G401 (cell line): ENCODE measurements around the gene ARHGEF19. TPM values are rescaled to one million over a fixed set of nuclear protein-coding genes. Genes with fewer than 3 reads are reported as not detected.
A peak's percentile ranks its signal among the peaks of the same experiment; 100 is the strongest.
"Not testable (repeated sequence)": the region's sequence is repeated elsewhere in the genome, so short reads cannot be mapped to it uniquely, and the experiment has no call there.

Experiments
- DNase-seq: peaks from one replicate; pipeline ENCODE4 v3.0.0-alpha.2; 2015; ENCODE audit warnings: low spot score
- in situ Hi-C: cut with HindIII; loops from 2 replicates; pipeline ENCODE4 v1.10.0; 2016; ENCODE audit warnings: low sequenced_read_pairs, mixed read lengths
- total RNA-seq: library from RNA; depleted of rRNA; stranded (reverse); fragments of >200 nt; shearing (Covaris generic); gene quantifications from 2 replicates; pipeline ENCODE4 v1.2.3, GENCODE V29; 2014; rRNA removed

ARHGEF19 gene
- total RNA-seq: 4.7 and 7.4 TPM in 2 replicates

DNA sequence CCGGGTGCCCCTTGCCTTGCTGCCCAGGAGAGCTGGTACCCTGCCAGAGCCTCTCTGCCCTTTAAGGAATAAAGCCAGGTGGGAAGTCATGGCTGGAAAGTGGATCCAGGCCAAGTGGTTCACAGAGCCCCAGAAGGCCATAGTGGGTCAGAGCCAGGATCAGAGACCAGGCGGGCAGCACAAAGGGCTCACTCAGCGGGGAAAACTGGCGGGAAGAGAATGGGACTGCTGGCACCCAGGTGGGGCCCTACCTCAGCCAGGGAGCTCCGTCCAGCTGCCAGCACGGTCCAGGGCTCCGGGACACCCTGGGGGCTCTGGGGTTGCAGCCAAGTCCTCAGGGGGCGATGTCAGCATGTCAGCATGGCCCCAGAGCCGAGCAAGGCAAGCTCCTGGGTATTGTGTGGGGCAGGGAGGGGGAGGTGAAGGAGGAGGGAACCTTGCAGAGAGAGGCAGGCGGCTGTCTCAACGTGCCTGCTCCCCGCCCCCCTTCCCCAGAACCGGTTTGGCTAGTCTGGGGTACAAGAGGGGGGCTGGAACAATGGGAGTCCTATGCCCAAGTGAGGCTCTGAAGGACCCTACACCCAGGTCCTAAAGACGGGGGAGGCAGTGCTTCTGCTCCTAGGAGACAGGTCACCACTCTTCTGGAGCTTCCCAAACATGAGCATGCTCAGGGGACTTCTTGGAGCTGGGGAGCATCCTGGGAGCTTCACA, at the start of gene ARHGEF19:
ARHGEF19 (minus strand) TSS at position 402 of the 711 bp plus-strand sequence. CDS start 3,598 bp downstream, outside the sequence.
- peak; percentile 58 for DNase-seq
- in situ Hi-C loops: no loop called here

DNA sequence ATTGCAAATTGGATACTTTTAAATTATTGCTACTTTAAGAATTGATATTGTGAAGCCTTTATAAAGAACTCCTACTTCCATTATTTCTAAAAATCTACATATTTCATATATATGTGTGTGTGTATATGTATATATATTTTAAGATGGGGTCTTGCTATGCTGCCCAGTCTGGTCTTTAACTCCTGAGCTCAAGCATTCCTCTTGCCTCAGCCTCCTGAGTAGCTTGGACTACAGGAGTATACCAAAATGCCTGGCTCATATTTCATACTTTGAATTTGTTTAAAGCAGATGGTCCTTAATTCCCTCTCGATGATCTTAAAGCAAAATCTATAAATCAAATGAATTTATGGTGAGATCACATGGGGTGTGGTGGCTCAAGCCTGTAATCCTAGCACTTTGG, 49.6 kb upstream of the ARHGEF19 start:
- no peak for DNase-seq
- in situ Hi-C loops: no loop called here

DNA sequence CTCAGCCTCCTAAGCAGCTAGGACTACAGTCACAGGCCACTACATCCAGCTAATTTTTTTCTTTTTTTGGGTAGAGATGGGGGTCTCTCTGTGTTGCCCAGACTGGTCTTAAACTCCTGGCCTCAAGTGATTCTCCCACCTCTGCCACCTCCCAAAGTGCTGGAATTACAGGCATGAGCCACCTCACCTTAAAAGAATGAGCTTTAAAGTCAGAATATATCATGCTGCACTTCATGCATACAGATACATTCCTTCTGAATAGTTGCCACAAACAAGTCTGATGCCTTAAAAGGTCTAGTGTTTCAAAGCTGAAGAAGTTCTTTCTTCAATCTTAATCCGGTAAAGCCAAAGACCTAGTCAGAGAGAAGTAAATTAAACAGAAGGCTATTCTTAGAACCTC, 48.4 kb upstream of the ARHGEF19 start:
- in situ Hi-C loops: no loop called here
- no peak for DNase-seq

DNA sequence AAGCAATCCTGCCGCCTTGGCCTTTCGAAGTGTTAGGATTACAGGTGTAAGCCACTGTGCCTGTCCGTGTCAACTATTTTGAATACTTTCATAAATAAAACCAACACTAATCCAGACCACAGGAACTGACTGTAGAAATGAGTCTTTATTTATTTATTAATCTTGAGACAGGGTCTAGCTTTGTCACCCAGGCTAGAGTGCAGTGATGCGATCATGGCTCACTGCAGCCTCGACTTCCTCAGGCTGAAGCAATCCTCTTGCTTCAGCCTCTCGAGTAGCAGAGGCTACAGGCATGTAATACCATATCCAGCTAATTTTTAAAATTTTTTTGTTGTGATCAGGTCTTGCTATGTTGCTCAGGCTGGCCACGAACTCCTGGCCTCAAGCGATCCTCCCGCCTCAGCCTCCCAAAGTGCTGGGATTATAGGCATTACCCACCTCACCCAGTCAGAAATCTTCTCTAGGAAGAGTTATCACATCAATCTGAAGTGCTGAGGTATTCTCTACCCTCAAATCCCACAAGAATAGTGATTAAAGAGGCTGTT, 46.2 kb upstream of the ARHGEF19 start:
- in situ Hi-C loops: no loop called here
- no peak for DNase-seq

DNA sequence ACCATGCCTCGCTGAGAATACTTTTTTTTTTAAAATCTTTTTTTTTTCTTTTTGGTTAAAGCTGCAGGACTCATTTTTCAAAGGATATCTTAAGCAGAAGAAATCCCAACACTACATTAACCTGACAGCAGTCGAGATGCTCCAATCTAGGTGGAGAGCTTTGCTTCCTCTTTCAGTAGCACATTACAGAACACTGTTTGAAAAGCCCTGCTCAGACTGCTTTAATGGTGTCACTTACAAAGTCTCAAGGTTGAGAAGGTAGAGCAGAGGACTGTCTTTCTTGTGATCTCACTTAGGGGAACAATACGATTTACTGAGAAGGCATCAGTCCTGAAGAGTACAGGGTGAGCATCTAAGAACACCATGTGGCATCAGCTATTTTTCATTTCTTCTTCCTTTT, 45.5 kb upstream of the ARHGEF19 start:
- DNase-seq: no peak
- in situ Hi-C loops: no loop called here

DNA sequence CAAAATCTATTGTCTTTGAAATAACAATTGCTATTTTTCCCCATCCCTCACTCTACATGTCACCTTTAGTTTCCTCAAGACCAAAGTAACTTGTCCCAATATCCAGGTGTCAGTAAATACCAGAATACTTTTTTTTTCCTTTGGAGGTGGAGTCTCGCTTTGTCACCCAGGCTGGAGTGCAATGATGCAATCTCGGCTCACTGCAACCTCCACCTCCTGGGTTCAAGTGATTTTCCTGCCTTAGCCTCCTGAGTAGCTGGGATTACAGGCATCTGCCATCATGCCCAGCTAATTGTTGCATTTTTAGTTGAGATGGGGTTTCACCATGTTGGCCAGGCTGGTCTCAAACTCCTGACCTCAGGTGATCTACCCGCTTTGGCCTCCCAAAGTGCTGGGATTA, 45.1 kb upstream of the ARHGEF19 start:
- DNase-seq, in situ Hi-C loops: not testable (repeated sequence)

DNA sequence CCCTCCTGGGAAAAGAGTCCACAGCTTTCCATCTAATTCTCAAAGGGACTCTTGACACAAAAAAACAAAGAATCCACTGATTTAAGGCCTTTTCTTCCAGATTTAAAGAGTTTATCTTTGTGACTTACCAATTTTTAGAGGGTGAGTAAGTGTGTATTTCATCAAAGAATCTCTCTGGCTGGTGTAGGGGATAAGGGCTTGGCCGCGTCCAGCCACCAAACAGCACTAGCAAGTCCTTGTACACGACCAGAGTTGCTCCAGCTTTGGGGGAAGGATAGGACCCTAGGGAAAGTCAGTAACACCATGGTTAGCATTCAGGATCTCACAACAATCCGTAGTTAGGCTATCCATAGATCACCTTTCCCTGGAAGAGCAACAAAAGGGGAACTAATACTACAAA, 44.0 kb upstream of the ARHGEF19 start:
- DNase-seq: no peak
- in situ Hi-C loops: no loop called here

DNA sequence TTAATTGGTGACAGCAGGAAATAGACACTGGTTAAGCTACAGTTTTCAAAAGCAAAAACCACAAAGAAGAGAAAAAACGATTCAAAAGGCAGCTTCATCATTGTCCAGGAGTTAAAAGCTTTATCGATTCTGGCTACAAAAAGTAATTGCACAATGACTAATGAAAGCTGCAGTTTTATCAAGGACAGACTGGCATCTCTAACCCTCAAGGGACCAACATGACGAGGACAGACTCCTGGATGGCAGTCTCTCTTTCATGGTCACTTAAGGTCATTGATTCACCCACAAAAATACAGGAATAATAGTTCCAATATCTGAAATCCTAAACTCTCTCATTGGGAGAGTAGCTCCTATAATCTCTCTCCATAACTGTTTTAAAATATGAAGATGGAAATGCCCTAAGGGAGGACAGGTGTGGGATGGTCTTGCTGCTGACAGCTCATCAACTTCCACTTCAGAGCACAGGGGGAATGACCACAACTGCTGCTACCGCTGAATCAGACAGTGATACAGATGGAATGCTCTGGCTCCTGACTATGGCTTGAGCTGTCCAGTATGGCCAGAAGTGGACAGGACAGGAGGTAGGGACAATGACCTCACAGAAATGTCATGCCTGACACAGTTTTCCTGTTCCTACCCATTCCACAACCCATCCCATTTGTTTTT, 41.9 kb upstream of the ARHGEF19 start:
- no peak for DNase-seq
- in situ Hi-C loops: no loop called here

DNA sequence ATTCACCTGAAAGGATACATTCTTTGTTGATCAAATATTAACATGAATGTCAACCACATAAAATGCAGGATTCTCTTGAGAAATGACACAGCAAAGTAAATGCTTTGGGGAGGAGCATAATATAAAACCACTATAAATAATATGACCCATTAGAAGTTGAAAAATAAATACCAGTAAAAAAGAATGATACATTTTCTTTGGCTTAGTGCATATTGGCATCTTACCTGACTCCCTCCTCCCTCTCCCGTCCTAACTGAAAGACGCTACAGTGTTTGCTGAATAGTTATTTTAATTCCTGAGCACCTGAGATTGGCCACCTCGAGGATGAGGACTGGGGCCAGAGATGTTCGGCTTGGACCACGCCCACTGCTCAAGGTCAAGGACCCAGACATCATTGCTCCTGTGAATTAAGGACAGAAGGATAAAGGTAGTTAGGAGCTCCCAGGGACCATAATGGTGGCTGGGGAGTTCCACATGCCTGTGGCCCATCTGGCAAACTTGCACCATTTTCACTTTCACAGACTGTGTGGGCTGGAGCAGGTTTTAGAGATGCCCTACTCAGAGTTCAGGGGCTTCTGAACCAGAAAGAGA, 41.0 kb upstream of the ARHGEF19 start:
- in situ Hi-C loops: no loop called here
- no peak for DNase-seq

DNA sequence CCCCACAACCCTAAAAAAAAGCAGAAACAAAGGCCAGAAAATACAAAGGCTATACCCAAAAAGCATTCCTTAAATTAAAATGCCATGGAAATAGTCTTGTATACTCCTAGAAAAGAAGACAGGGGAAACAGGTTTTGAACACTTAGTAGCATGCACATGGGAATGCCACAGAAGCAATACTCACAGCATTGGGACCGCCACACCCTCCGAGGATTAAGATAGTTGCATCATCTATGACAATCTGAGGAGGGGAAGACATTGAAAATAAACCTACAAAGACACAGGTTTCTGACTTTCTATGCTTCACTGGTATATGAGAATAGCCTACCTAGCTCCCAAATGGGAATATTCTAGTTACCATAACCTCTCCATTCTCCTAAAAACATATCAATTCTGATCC, 40.5 kb upstream of the ARHGEF19 start:
- in situ Hi-C loops: no loop called here
- DNase-seq: no peak

DNA sequence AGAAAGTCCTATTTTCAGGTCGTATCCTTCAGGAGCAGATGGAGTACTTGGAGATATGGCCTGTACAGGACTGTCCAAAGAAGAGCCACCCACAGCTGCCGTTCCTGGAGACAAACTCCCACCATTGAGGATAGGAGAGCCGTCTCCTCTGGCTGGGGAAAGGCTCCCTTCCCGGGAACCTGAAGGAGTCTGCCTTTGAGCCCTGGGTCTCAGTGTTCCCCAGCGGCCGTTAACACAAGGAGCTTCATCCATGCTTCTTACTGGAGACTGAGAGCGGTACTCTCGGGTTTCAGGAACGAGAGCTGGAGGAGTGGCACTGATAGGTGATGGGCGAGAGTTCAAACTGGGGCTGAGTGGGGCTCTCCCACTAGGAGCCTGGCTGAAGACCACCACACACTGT, 38.9 kb upstream of the ARHGEF19 start:
- in situ Hi-C loops: no loop called here
- no peak for DNase-seq

DNA sequence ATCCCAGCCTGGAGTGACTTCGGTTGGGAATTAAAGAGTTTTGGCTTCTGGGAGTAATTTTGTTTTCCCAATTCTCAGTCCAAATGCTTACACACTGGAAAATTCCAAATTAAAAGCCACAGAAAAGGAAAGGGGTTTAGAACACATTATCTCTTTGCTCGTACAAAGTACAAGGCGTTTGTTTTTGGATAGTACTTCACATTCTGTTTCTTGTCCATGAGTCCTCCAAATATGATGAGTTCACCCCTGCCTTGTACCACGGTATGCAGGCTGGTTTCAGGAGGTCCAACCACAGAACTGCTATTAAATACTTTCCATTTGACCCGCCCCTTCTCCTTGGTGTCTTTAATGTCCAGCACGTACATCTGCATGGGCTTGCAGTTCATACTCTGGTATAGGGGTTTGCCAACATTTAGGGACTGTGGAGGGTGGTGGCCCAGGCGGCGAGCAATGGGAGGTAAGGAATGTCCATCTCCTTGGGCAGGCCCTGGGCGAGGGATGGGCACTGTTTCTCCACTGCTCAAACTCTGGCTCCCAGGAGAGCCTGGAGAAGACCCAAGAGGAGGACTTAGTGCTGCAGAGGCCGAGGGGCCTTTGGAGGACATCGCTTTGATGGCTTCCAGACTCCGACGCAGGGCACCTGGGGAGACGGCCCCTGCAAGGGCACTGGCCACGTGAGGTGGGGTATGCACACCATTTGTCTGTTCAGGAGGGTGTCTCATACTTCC, 38.2 kb upstream of the ARHGEF19 start:
- no peak for DNase-seq
- in situ Hi-C loops: no loop called here

DNA sequence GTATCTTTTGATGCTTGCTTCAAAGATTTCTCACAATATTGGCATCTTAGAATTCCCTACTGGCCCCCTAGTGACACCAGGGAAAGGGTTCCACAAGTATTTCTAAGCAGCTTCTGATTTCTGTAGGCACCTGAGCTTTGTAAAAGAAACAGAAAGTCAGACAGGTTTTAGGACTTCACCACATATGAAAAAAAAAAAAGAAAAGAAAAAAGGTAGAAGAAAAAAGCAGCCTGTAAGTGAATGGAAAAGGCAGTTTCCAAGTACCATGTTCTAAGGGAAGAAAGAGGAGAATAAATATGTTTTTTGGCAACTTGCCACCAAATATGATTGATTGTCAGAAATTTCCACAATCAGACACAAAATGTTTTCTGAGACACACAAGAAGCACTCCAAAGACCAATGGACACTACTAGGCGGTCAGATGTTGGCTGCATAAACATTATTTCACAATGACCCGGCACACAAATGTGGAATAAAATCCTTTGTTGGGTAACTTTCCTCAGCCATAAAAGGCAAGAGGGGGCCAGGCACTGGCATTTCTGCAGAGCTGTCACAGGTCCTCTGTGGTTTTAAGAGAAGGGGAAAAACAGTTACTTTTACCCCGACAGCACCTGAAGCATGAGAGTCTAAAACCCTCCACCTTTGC, 37.3 kb upstream of the ARHGEF19 start:
- in situ Hi-C loops: no loop called here
- DNase-seq: no peak

DNA sequence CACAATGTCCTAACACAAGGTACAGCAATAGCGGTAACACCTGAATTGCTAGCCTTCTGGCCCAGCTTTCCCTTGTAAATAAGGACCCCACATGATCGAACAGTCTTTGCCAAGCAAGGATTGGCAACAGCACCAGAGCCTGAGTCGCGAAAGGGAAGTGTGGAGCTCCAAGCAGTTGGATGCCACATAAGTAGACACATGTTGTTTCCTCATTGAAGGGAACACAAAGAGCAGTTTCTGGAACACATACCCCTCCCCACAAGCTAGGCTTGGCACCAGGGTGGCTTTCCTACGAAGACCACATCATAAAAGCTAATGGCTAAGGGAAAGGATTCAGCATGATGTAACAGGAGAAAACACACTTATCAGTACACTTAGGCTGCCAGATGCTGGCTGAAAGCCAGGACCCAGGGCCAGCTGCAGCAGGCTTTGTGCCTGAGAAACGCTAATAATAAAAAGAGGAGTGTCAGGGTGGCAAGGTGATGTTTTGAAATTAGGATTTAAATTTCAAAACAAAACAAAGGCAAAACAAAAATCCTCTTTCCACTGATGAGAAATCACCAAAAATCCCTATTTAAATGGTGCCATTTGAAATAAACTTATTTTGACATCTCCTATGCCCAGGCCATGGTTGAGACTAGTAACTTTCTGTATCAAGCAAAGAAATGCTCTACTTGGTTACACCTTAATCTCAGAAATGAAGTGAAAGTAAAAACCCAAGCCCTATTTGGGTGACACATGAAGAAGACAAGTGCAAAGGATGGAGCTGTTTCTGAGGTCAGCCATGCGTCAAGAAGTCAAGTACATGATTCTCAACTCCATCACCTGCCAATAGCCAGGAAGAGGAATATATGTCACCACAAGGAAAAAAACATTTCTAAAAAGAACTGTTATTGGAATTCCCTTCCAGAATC, 36.4 kb upstream of the ARHGEF19 start:
- peak; percentile 94 for DNase-seq
- in situ Hi-C loops: no loop called here

DNA sequence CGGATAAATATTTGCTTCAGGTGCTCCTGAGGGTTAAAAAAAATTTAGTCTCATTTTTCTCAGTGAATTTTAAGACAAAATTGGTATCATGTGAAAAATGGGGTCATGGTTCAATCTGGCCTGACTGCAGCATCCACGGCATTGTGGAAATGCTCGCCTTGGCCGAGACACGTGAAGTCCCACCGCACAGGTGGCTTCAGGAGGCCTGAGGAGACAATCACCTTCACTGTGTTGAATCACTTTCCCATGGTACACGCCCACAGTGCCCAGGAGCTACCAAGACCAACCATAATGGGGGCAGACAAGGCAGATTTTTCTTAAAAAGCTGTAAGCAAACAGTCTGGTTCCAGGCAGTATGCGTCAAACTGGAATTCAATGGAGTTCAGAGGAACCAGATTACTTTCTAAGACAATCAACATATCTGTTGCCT, 35.6 kb upstream of the ARHGEF19 start:
- in situ Hi-C loops: no loop called here

DNA sequence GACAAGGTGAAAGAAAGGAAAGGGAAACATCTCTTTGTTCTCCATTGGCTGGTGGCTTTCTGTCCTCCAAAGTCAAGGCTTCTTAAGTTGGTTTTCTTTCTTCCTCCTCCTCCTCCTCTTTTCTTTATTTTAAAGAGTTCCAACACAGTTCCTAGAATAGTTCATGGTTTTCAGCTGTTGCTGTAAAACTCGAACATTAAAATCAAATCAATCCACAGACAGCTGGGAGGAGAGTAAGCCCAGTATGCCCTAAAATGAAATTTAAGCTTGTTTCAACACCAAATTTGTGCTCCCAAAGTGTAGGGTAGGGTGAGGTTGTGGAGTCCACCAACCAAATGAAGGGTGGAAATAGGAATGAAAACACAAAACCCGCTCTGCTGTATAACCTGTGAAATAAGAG, 35.0 kb upstream of the ARHGEF19 start:
- in situ Hi-C loops: no loop called here
- DNase-seq: no peak

More for the DNA sequence above, 35.6 kb upstream of the ARHGEF19 start:
- no peak for DNase-seq

DNA sequence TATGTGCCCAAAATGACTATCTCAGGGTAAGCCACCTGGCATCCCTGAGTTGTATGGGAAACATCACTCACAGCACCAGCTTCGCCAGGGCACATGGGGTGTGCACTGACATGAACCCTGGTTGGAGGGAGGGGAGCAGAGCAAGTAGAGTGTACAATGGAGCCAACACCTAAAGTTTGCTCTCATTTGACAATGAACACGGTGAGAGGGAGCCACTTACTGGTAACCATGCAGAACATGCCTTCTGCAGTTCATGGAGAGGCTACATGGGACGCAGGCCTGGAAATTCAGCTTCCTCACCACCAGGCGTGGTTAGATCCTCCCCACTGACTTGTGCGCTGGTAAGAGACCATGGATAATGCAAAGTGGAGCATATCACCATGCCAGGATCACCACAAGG, 34.5 kb upstream of the ARHGEF19 start:
- in situ Hi-C loops: no loop called here
- DNase-seq: peak; percentile 59

DNA sequence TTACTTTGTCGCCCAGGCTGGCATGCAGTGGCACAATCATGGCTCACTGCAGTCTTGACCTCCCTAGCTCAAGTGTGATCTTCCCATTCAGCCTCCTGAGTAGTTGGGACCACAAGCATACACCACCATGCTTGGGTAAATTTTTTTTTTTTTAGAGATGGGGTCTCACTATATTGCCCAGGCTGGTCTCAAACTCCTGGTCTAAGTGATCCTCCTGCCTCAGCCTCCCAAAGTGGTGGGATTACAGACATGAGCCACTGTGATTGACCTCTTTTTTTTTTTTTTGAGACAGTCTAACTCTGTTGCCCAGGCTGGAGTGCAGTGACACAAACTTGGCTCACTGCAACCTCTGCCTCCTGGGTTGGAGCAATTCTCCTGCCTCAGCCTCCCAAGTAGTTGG, 33.8 kb upstream of the ARHGEF19 start:
- in situ Hi-C loops, DNase-seq: not testable (repeated sequence)
